Keratinocyte (primary cell): ENCODE data around the gene PIGO. TPM values are rescaled to one million over a fixed set of nuclear protein-coding genes. Genes with fewer than 3 reads are reported as not detected.

Source experiments
- DNase-seq: peaks from one replicate; pipeline ENCODE4 v3.0.0-alpha.2; 2011; ENCODE audit warnings: low read depth, missing footprints, low spot score
- FAIRE-seq: peaks from 2 replicates; lab custom pipeline; 2011; peaks lifted over from hg19 to GRCh38; lab: Jason Lieb, UNC
- H2AFZ ChIP-seq: 2 replicates; pipeline ENCODE4 v1.6.0; 2012; ENCODE audit warnings: low read length, control low read depth, inconsistent platforms; ENCODE audit not compliant: control insufficient read depth
- H3K27ac ChIP-seq: 2 replicates; pipeline ENCODE4 v1.5.1; 2011; ENCODE audit warnings: low read length; ENCODE audit not compliant: control insufficient read depth, insufficient read depth
- H3K27me3 ChIP-seq: 3 replicates; pipeline ENCODE4 v1.6.0; 2011; ENCODE audit warnings: low read length; ENCODE audit not compliant: control insufficient read depth, insufficient read depth; ENCODE audit errors: extremely low read depth
- H3K36me3 ChIP-seq, 2 experiments: 2 replicates in 1 of 2; 3 replicates in 1 of 2; pipeline ENCODE4 v1.5.1; 2011; ENCODE audit warnings: low read length in 2 of 2, mild to moderate bottlenecking in 1 of 2; ENCODE audit not compliant: control insufficient read depth in 2 of 2, insufficient read depth in 2 of 2; ENCODE audit errors: extremely low read depth in 1 of 2
- H3K4me1 ChIP-seq: 3 replicates; pipeline ENCODE4 v1.5.1; 2011; ENCODE audit warnings: low read length; ENCODE audit not compliant: control insufficient read depth, insufficient read depth; ENCODE audit errors: extremely low read depth
- H3K4me2 ChIP-seq: 3 replicates; pipeline ENCODE4 v1.6.0; 2011; ENCODE audit warnings: low read depth, low read length; ENCODE audit not compliant: control insufficient read depth, insufficient read depth; ENCODE audit errors: extremely low read depth
- H3K4me3 ChIP-seq, 3 experiments: fragments of 200-600 bp in 1 of 3; sonication (generic) in 1 of 3; 2 replicates in 2 of 3; 3 replicates in 1 of 3; pipeline ENCODE4 v1.5.1; 2011 to 2016; ENCODE audit warnings: low read length in 3 of 3, mild to moderate bottlenecking in 3 of 3, control low read depth in 2 of 3, inconsistent platforms in 1 of 3, low read depth in 1 of 3, mixed read lengths in 1 of 3, mixed run types in 1 of 3, moderate library complexity in 1 of 3; ENCODE audit not compliant: control insufficient read depth in 2 of 3, insufficient read depth in 2 of 3; ENCODE audit errors: extremely low read depth in 1 of 3
- H3K79me2 ChIP-seq: 2 replicates; pipeline ENCODE4 v1.6.0; 2012; ENCODE audit warnings: low read length; ENCODE audit not compliant: control insufficient read depth, insufficient read depth
- H3K9ac ChIP-seq: 3 replicates; pipeline ENCODE4 v1.6.0; 2011; ENCODE audit warnings: low read length; ENCODE audit not compliant: control insufficient read depth, insufficient read depth; ENCODE audit errors: extremely low read depth
- H3K9me1 ChIP-seq: 3 replicates; pipeline ENCODE4 v1.6.0; 2011; ENCODE audit warnings: low read length; ENCODE audit not compliant: control insufficient read depth, insufficient read depth; ENCODE audit errors: extremely low read depth
- H3K9me3 ChIP-seq: 2 replicates; pipeline ENCODE4 v1.5.1; 2012; ENCODE audit warnings: low read depth, low read length; ENCODE audit not compliant: control insufficient read depth
- H4K20me1 ChIP-seq: 3 replicates; pipeline ENCODE4 v1.6.0; 2011; ENCODE audit warnings: low read length; ENCODE audit not compliant: control insufficient read depth, insufficient read depth; ENCODE audit errors: extremely low read depth
- EZH2 ChIP-seq: IDR thresholded peaks from one replicate; pipeline ENCODE4 v1.6.1; 2012; ENCODE audit warnings: inconsistent platforms, mild to moderate bottlenecking, low read length, moderate library complexity
- dilution Hi-C: fragments of 300-500 bp; cut with MboI; formaldehyde crosslinking; loops from one replicate; pipeline ENCODE4 v1.7.0; 2020; ENCODE audit warnings: low sequenced_read_pairs; ENCODE audit not compliant: extremely low pct_ligation_motif_present
- polyA plus RNA-seq, 5 experiments: library from polyadenylated mRNA; depleted of rRNA in 3 of 5; stranded (reverse) in 3 of 5; stranded (forward) in 1 of 5; unstranded in 1 of 5; fragments of >200 nt; gene quantifications; 1 replicate in 1 of 5; 2 replicates in 3 of 5; 3 replicates in 1 of 5; pipeline versions ENCODE4 v1.2.1 to v1.2.3, GENCODE V29; 2011 to 2012; ENCODE audit warnings: missing spikeins in 2 of 5, low read depth in 1 of 5, low replicate concordance in 1 of 5
- TF ChIP-seq, protein P1 (sequence below), 3 experiments: IDR thresholded peaks in 1 of 3; conservative IDR thresholded peaks in 1 of 3; optimal IDR thresholded peaks in 1 of 3; 2 replicates in 2 of 3; 3 replicates in 1 of 3; pipeline versions ENCODE3 to v1.5.1; 2011; ENCODE audit warnings: low read length in 3 of 3, mild to moderate bottlenecking in 3 of 3, moderate library complexity in 2 of 3, control low read depth in 1 of 3, inconsistent platforms in 1 of 3; ENCODE audit not compliant: insufficient read depth in 2 of 3; ENCODE audit errors: extremely low read depth in 1 of 3

PIGO gene
- polyA plus RNA-seq, 1 donor (not counting 4 experiments of a cell fraction or from before 2014, with no cell fraction given) = 18.6 TPM

DNA sequence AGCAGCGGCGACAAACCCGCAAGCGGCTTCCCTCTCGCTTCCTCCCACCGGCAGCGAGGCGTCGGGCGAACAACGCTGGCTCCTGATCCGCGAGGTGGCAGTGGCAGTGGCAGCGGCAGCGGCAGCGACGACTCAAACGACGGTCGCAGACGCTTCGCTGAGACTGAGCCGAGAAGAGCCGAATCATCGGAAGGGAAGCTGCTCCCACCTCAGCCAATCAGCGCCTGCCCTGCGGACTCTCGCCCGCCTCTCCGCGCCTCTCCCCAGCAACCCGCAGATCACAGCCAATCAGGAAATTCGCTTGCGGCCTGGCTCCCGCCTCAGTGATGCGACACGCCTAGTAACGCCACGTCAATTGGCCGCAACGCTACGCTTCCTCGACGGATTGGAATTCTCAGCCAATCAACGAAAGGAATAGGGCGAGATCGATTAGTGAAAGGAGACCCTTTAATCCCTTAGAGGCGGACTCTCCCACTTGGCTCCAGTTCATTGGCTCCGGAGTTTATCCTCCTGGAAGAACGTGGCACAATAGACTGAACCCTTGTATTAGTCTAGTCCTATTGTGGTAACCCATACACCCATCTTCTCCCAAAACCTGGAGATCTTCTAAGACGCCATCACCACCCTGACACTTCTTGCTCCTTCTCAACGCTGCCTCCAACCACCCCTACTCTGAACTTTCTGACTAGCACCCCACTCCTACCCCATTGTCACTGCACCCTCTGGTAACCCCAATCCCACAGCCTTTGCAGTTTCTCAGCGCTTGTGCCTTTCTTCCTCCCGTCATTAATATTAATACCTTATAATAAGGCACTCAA lies 23.7 kb downstream of the PIGO start, which contains the start of gene VCP:
TSS of gene VCP (minus strand) at position 165 of the 818 bp plus-strand sequence. CDS start 272 bp downstream, outside the sequence.
- Histone ChIP-seq H3K27me3 (no peaks in the 10 kb centered on the region), H2AFZ (peak within 1 kb of the TSS; percentile 71), H3K4me1 (peaks cover 36% of the 10 kb centered on the region), H3K79me2 (peaks cover 44% of the 10 kb centered on the region), H3K36me3 (peaks cover 9 to 20% of the 10 kb centered on the region in 2 experiments), H3K4me3 (peak within 1 kb of the TSS; percentile 81 to 96 (median 91)), H3K4me2 (peak within 1 kb of the TSS; percentile 71), H3K9me3 (no peaks in the 10 kb centered on the region), H4K20me1 (peaks cover 31% of the 10 kb centered on the region), H3K9ac (peak within 1 kb of the TSS; percentile 97), H3K9me1 (peaks cover 3% of the 10 kb centered on the region), H3K27ac (peak within 1 kb of the TSS; percentile 94)
- TF ChIP-seq, protein P1, sequence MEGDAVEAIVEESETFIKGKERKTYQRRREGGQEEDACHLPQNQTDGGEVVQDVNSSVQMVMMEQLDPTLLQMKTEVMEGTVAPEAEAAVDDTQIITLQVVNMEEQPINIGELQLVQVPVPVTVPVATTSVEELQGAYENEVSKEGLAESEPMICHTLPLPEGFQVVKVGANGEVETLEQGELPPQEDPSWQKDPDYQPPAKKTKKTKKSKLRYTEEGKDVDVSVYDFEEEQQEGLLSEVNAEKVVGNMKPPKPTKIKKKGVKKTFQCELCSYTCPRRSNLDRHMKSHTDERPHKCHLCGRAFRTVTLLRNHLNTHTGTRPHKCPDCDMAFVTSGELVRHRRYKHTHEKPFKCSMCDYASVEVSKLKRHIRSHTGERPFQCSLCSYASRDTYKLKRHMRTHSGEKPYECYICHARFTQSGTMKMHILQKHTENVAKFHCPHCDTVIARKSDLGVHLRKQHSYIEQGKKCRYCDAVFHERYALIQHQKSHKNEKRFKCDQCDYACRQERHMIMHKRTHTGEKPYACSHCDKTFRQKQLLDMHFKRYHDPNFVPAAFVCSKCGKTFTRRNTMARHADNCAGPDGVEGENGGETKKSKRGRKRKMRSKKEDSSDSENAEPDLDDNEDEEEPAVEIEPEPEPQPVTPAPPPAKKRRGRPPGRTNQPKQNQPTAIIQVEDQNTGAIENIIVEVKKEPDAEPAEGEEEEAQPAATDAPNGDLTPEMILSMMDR (optimal IDR thresholded peaks at IDR 0.05 in 1 of 3, IDR thresholded peaks at IDR 0.05 in 1 of 3, conservative IDR thresholded peaks at IDR 0.05 in 1 of 3; ENCODE audit: extremely low read depth in 1 of 3, insufficient read depth in 2 of 3, low read length in 3 of 3) = peak in 1 of 3 experiments; percentile 26
- TF ChIP-seq EZH2 = no peak
- FAIRE-seq (peak; percentile 92), DNase-seq (peak; percentile 92)
- dilution Hi-C loops = no loop called here

DNA sequence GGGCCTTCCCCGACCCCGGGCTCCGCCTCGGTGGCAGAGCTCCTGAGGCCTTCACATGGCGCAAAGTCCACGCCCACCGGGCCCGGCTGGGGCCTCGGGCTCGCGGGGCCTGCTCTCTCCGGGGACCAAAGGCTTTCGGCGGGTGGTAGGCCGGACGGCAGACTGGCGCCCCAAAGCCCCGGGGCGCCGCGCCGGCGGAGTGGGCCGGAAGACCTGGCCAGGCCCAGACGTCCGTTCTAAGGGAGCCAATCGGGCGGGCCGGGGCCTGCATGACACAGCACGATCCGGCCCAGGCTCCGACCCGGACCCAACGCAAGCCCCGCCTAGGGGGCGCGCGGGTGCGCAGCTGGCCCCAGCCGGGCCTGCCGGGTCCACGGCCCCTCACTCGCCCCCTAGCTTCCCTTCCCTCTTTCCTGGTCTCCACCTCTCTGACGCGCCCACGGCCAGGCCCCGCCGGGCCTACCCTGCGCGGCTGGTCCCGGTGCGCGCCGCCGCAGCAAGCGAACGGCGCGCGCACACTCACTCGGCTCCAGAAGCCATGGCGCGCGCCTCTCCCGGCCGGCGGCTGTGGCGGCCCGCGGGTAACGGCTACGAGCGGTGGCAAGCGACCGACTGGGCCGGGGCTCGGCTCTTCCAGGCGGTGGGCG lies 24.5 kb downstream of the PIGO start:
- Histone ChIP-seq H3K4me1 (peaks cover 43% of the 10 kb centered on the region), H2AFZ (peak overlapping the region; percentile 45), H3K9me3 (no peaks in the 10 kb centered on the region), H3K4me2 (peak overlapping the region; percentile 66), H3K4me3 (peak overlapping the region; percentile 81 to 96 (median 91)), H3K79me2 (peaks cover 51% of the 10 kb centered on the region), H3K9ac (peak overlapping the region; percentile 97), H4K20me1 (peaks cover 37% of the 10 kb centered on the region), H3K27ac (peak overlapping the region; percentile 94), H3K36me3 (peaks cover 16 to 27% of the 10 kb centered on the region in 2 experiments), H3K9me1 (peaks cover 3% of the 10 kb centered on the region), H3K27me3 (no peaks in the 10 kb centered on the region)
- dilution Hi-C loops = no loop called here
- DNase-seq (no peak), FAIRE-seq (no peak)
- TF ChIP-seq EZH2 = no peak
- TF ChIP-seq, protein P1 (optimal IDR thresholded peaks at IDR 0.05 in 1 of 3, IDR thresholded peaks at IDR 0.05 in 1 of 3, conservative IDR thresholded peaks at IDR 0.05 in 1 of 3; ENCODE audit: extremely low read depth in 1 of 3, insufficient read depth in 2 of 3, low read length in 3 of 3) = peak in 2 of 3 experiments; percentile 30 to 49
